GM19351 (cell line): Measurements from ENCODE around the gene ADAM12.
"Not testable (repeated sequence)": the region's sequence is repeated elsewhere in the genome, so short reads cannot be mapped to it uniquely, and the experiment has no call there.

ENCODE experiments used
- ATAC-seq: cut with Tn5 transposase; IDR thresholded peaks from one replicate; pipeline ENCODE4 v1.9.1; 2021; ENCODE audit warnings: mild to moderate bottlenecking, moderate library complexity; ENCODE audit not compliant: unreplicated experiment

ADAM12 gene

GRCh38 chr10:126374435-126374834 lies 13.8 kb downstream of the ADAM12 start:
- no peak for ATAC-seq

DNA sequence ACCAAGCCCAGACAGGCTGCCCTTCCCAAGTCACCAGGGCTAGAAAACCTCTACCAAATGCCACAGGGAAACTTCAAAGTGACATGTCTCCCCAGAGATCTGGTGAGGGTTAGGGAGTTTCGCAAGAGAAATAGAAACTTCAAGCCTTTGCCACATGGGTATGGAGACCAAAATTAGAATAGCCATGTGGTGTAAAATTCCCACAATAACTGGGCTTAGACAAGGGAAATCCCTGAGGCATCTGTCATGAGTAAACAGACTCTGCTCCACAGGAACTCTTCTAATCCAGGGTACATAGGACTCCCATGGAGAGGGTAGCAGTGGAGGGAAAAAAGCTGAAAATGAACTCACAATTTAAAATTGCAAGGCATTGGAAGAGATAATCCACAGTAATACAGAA lies 14.3 kb downstream of the ADAM12 start:
- no peak for ATAC-seq

DNA sequence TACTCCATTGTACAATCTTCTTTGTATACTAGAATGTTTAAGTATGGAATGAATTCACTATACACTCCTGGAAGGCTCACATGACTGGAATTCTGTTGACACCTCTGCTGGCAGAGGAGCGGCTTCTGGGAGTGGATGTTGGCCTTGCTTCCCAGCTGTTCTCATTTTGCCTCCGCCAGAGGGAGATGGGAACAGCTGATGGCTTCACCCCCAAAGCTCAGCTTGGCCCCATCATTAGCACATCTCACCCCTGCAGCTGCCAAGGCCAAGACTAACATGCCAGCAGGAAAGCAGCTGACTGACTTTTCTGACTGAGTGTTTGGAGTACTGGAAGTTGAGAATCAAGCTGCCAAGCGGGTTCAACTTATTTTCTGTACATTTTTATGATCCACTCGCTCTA lies 15.1 kb downstream of the ADAM12 start:
- no peak for ATAC-seq

DNA sequence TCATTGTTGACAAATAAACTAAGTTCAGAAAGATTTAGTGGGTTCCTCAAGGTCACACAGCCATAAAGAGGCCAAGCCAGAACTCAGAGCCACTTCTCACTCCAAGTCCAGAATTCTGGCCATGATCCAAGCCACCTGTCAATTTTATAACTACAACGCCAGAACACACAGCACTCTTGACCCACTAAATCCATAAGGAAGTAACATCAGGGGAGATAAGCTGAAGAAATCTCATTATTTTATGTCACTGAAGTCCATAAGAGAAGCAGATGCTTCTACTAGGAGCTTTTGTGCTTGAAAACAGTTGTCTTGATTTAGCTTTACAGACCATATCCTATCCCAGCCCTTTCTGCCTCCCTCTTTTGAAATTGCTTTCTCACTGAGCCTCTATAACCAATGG lies 15.9 kb downstream of the ADAM12 start:
- no peak for ATAC-seq

GRCh38 chr10:126369125-126369710 lies 19.1 kb downstream of the ADAM12 start:
- ATAC-seq: no peak

DNA sequence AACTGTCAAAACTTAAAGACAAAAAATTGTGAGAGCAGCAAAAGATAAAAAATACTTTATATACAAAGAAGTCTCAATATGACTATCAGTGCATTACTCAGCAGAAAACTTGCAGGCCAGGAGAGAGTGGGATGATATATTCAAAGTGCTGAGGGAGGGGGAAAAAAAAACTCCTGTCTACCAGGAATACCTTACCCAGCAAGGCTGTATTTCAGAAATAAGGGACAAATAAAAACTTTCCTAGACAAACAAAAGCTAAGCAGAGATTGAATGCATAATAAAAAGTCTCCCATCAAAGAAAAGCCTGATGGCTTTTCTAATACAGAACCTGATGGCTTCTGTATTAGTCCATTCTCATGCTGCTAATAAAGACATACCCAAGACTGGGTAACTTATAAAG lies 31.1 kb downstream of the ADAM12 start:
- ATAC-seq: no peak

DNA sequence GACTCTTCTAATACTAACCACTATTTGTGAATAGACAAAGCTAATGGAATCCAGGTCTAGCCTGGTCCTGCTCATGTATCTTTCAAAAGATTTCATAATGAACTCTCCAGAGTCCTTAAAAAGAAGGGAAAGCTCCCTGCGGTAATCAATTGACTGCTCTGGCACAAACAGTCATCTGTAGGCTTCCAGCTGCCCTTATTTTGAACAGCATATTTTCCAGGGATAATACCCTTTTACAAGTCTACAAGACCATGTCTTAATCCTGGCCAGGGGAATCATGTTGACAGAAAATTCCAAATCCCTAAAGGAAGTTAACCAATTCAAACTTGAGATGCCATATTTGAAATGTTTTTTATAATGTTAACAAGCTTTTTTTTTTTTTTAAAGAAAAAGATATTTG lies 34.6 kb downstream of the ADAM12 start:
- no peak for ATAC-seq

- no peak for ATAC-seq
These were observed 35.8 kb downstream of the ADAM12 start for GRCh38 chr10:126352453-126352852.

GRCh38 chr10:126351021-126351420 lies 37.3 kb downstream of the ADAM12 start:
- no peak for ATAC-seq

DNA sequence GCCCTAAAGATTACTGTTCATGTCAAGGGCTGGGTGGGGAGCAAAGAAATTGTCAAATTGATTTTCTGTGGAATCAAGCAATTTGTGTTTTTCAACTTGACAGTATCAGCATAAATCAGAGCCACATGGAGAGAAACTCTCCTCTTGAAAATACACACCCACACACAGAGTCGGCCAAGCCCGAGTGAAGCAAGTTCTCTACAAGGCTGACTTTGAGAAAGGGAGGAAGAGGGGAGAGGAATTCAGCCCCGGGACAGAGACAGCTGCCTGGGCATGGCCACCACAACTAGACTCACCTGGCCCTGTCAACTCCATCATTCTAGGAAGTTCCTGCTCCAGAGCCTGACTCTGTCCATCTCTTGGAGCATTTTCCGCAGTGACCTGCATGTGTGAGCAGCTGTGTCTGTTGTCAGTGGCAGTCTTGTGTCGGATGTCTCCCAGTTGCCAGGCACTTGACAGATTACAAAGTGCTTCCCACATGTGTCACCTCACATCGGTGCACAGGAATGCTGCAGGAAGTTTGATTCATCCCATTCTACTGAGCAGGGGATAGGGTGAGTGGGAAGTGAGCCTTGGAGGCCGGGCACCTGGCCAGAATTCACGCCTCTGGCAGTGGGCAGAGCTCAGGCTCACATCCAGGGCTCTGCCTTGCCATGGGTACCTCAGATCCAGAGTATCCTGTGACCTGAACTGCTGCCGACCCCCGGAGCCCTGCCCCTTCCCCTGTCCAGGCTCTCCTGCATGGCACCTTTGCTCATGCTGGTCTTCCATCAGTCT lies 37.9 kb downstream of the ADAM12 start:
- no peak for ATAC-seq

- no peak for ATAC-seq
These were observed 38.6 kb downstream of the ADAM12 start for GRCh38 chr10:126349676-126350075.

DNA sequence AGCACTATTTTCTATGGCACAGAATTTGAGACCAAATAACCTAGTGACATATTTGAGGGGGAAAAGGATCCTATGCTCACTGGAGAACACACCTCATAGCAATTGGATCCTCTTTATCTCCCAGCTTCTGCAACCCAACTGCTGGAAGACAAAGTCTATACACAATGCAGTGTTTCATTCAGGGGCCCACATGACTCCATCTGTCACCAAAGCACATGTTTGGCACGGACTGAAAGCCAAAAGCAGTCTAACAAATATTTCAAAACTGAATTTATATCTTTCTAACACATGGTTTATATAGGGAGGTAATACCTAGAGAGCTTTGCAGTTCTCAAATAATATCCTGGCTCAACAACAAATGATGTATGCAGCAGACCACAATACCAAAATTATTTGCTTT lies 39.2 kb downstream of the ADAM12 start:
- ATAC-seq: no peak

GRCh38 chr10:126343496-126343895 lies 44.8 kb downstream of the ADAM12 start:
- ATAC-seq: not testable (repeated sequence)

- ATAC-seq: no peak
These were observed 45.6 kb downstream of the ADAM12 start for GRCh38 chr10:126342680-126343079.

DNA sequence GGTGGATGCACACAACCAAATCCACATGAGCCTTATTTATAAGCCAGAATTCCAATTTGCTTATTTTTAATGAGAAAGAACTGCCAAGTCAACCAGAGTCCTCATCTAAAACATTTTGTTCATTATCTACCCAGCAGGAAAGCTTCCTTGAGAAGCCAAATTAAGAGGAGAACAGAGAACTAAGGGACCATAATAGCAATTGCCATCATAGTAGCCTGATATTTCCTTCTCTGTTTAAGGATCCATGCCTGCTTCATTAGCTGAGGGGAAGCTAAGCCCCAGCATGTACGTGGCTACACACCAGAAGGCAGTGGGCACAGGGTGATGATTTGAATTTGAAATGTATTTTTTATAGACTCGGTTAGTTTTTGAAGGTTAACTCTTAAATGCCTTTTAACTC lies 46.8 kb downstream of the ADAM12 start:
- ATAC-seq: no peak

DNA sequence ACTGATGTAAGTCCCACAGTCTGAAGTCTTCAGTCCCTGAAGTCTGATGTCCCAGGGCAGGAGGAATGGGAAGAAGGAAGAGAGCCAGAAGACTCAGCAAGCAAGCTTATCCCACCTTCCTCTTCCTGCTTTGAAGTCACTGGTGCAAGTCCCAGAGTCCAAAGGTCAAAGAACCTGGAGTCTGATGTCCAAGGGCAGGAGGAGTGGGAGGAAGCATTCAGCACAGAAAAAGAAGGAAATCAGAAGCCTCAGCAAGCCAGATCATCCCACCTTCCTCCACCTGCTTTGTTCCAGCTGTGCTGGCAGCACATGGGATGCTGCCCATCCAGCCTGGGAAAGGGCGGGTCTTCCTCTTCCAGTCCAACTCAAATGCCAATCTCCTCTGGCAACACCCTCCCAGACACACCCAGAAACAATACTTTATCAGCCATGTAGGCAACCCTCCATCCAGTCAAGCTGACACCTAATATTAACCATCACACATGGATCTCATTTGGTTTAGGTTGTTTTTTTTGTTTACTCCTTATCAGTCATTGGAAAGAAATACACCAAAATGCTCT lies 50.9 kb downstream of the ADAM12 start:
- no peak for ATAC-seq

GRCh38 chr10:126336801-126337200 lies 51.5 kb downstream of the ADAM12 start:
- no peak for ATAC-seq

- ATAC-seq: no peak
These were observed 54.0 kb downstream of the ADAM12 start for GRCh38 chr10:126334272-126334671.

GRCh38 chr10:126332576-126332975 lies 55.7 kb downstream of the ADAM12 start:
- no peak for ATAC-seq

DNA sequence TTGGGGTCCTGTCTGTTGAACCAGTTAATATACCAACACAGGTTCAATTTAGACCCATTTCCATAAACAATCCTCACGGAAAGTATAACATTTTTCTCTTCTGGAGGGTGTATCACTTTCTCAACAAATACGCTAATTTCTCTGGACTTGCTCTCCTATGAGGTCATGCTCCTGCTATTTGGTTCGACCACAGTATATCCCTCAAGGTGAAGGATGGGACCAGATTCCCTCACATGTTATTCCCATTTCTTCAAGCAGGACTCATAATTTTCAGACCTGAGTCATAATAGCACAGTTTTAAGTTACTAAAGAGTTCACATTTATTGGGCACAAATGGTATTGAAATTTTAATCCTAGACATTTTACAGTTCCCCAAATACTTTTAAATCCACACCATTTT lies 57.2 kb downstream of the ADAM12 start:
- ATAC-seq: no peak

DNA sequence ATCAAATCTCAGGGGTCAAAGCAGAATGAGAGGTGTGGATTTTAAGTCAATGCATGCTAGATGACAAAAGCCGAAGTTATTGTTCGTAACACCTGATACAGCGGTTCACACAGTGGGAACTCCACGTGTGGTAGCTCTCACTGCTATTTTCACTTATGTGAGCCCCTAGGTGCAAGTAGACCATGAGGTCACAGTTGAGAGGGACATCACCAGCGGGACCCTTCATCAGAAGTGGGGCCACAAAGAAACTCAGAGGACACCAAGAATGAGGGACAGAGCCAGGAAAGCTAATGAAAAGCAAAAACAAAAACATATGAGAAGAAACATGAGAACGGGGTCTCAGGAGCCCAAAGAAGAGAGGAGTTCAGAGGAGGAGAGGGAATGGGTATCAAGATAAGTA lies 63.5 kb downstream of the ADAM12 start:
- no peak for ATAC-seq

- no peak for ATAC-seq
These were observed 66.8 kb downstream of the ADAM12 start for GRCh38 chr10:126321440-126321839.
